ENCODE measurements around the gene WIPF1. TPM values are rescaled to one million over a fixed set of nuclear protein-coding genes. Genes with fewer than 3 reads are reported as not detected.

WIPF1 gene
- polyA plus RNA-seq, 1 donor from 2014 or later: 0.25 TPM

GRCh38 chr2:174561972-174562370 is 35.6 kb downstream of the WIPF1 start:
- no peak overlapping the region for H3K9ac ChIP-seq (ENCODE audit: low read length)
- H3K36me3 ChIP-seq (ENCODE audit: insufficient read depth, low read length): no peaks in the 10 kb centered on the region
- H2AFZ ChIP-seq (ENCODE audit: low read depth, low read length): no peak overlapping the region
- H3K9me3 ChIP-seq (ENCODE audit: low read length): no peaks in the 10 kb centered on the region
- no peaks in the 10 kb centered on the region for H3K79me2 ChIP-seq (replicated peaks; ENCODE audit: insufficient read depth, low read length)
- H3K9me2 ChIP-seq (ENCODE audit: insufficient read depth, low read length): no peaks in the 10 kb centered on the region
- no peak for TF ChIP-seq REST (IDR thresholded peaks at IDR 0.05; ENCODE audit: borderline replicate concordance)
- no peak for TF ChIP-seq SMC3 (conservative IDR thresholded peaks at IDR 0.05; ENCODE audit: poor library complexity)
- no peaks in the 10 kb centered on the region for H3F3A ChIP-seq (ENCODE audit: insufficient read depth, low read length, poor library complexity, severe bottlenecking)
- no peak overlapping the region for H3K4me2 ChIP-seq (ENCODE audit: low read length)
- H3K27me3 ChIP-seq (ENCODE audit: insufficient read depth, low read depth, low read length): no peaks in the 10 kb centered on the region
- H3K27ac ChIP-seq (ENCODE audit: low read length): no peak overlapping the region
- no peak overlapping the region for H3K4me3 ChIP-seq (ENCODE audit: low read length)
- H4K20me1 ChIP-seq (ENCODE audit: insufficient read depth): no peaks in the 10 kb centered on the region

- H3K9me3 ChIP-seq (ENCODE audit: low read length): no peaks in the 10 kb centered on the region
- no peaks in the 10 kb centered on the region for H3K36me3 ChIP-seq (ENCODE audit: insufficient read depth, low read length)
- no peak overlapping the region for H3K4me2 ChIP-seq (ENCODE audit: low read length)
- no peak overlapping the region for H2AFZ ChIP-seq (ENCODE audit: low read depth, low read length)
- no peaks in the 10 kb centered on the region for H3F3A ChIP-seq (ENCODE audit: insufficient read depth, low read length, poor library complexity, severe bottlenecking)
- no peaks in the 10 kb centered on the region for H3K9me2 ChIP-seq (ENCODE audit: insufficient read depth, low read length)
- no peaks in the 10 kb centered on the region for H3K79me2 ChIP-seq (replicated peaks; ENCODE audit: insufficient read depth, low read length)
- no peaks in the 10 kb centered on the region for H4K20me1 ChIP-seq (ENCODE audit: insufficient read depth)
- no peak overlapping the region for H3K4me3 ChIP-seq (ENCODE audit: low read length)
- TF ChIP-seq TAF1 (IDR thresholded peaks at IDR 0.05; ENCODE audit: low read depth): no peak
- TF ChIP-seq RAD21 (conservative IDR thresholded peaks at IDR 0.05): no peak
- TF ChIP-seq SMC3 (conservative IDR thresholded peaks at IDR 0.05; ENCODE audit: poor library complexity): no peak
- TF ChIP-seq POLR2AphosphoS5 (IDR thresholded peaks at IDR 0.05): no peak
- TF ChIP-seq EP300 (conservative IDR thresholded peaks at IDR 0.05; ENCODE audit: poor library complexity, severe bottlenecking): no peak
- no peak for TF ChIP-seq REST (IDR thresholded peaks at IDR 0.05; ENCODE audit: borderline replicate concordance)
- no peak for TF ChIP-seq MXI1 (conservative IDR thresholded peaks at IDR 0.05; ENCODE audit: poor library complexity, severe bottlenecking)
- TF ChIP-seq CTCF (IDR thresholded peaks at IDR 0.05; ENCODE audit: poor library complexity, severe bottlenecking): no peak
- no peak for TF ChIP-seq EZH2 (IDR thresholded peaks at IDR 0.05; ENCODE audit: borderline replicate concordance, insufficient read depth, low read length, poor library complexity, severe bottlenecking)
- H3K9ac ChIP-seq (ENCODE audit: low read length): no peak overlapping the region
- H3K27me3 ChIP-seq (ENCODE audit: insufficient read depth, low read depth, low read length): no peaks in the 10 kb centered on the region
- no peak overlapping the region for H3K27ac ChIP-seq (ENCODE audit: low read length)
These were observed 36.2 kb downstream of the WIPF1 start for GRCh38 chr2:174561283-174561971.
